Placental epithelial cell (primary cell): ENCODE results near the gene FAAP20. TPM values are rescaled to one million over a fixed set of nuclear protein-coding genes. Genes with fewer than 3 reads are reported as not detected.

ENCODE experiments used
- total RNA-seq: library from RNA; depleted of rRNA; stranded (reverse); fragments of >200 nt; gene quantifications from 2 replicates; pipeline ENCODE4 v1.2.3, GENCODE V29; 2012

Gene FAAP20
- total RNA-seq, result 19.2 and 22.2 TPM in 2 replicates

GRCh38 chr1:2194319-2194897, at the start of gene FAAP20:
Gene FAAP20, minus strand, starts transcription at chr1:2194772. Its CDS starts 23 bp downstream, at chr1:2194749.

GRCh38 chr1:2228157-2228594, 33.6 kb upstream of the FAAP20 start, which contains the start of gene SKI:
Gene SKI, plus strand, starts transcription at chr1:2228319. Its CDS starts 448 bp downstream, at chr1:2228767.

Other genes with a start within 250 kb of the FAAP20 start
- not detected in 2 replicates for gene CFAP74, start 191.0 kb downstream of the FAAP20 start, total RNA-seq
- not detected in 2 replicates for gene GABRD, start 175.4 kb downstream of the FAAP20 start, total RNA-seq
- 69.1 and 73.1 TPM in 2 replicates for gene PRKCZ, start 144.4 kb downstream of the FAAP20 start, total RNA-seq
- 23.7 and 36.9 TPM in 2 replicates for gene SKI, start 33.5 kb upstream of the FAAP20 start, total RNA-seq
- 13.0 and 16.9 TPM in 2 replicates for gene MORN1, start 196.8 kb upstream of the FAAP20 start, total RNA-seq
- gene RER1, start 197.1 kb upstream of the FAAP20 start, total RNA-seq, result 72.2 and 98.8 TPM in 2 replicates
- 31.0 and 46.5 TPM in 2 replicates for gene PEX10, start 217.8 kb upstream of the FAAP20 start, total RNA-seq